HG03442 (cell line): Measurements from ENCODE around the gene ABHD3.
"Not testable (repeated sequence)": the region's sequence is repeated elsewhere in the genome, so short reads cannot be mapped to it uniquely, and the experiment has no call there.

ENCODE experiments used
- ATAC-seq: cut with Tn5 transposase; IDR thresholded peaks from one replicate; pipeline ENCODE4 v1.9.1; 2021; ENCODE audit warnings: mild to moderate bottlenecking, moderate library complexity; ENCODE audit not compliant: unreplicated experiment

The ABHD3 gene, protein sequence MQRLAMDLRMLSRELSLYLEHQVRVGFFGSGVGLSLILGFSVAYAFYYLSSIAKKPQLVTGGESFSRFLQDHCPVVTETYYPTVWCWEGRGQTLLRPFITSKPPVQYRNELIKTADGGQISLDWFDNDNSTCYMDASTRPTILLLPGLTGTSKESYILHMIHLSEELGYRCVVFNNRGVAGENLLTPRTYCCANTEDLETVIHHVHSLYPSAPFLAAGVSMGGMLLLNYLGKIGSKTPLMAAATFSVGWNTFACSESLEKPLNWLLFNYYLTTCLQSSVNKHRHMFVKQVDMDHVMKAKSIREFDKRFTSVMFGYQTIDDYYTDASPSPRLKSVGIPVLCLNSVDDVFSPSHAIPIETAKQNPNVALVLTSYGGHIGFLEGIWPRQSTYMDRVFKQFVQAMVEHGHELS

DNA sequence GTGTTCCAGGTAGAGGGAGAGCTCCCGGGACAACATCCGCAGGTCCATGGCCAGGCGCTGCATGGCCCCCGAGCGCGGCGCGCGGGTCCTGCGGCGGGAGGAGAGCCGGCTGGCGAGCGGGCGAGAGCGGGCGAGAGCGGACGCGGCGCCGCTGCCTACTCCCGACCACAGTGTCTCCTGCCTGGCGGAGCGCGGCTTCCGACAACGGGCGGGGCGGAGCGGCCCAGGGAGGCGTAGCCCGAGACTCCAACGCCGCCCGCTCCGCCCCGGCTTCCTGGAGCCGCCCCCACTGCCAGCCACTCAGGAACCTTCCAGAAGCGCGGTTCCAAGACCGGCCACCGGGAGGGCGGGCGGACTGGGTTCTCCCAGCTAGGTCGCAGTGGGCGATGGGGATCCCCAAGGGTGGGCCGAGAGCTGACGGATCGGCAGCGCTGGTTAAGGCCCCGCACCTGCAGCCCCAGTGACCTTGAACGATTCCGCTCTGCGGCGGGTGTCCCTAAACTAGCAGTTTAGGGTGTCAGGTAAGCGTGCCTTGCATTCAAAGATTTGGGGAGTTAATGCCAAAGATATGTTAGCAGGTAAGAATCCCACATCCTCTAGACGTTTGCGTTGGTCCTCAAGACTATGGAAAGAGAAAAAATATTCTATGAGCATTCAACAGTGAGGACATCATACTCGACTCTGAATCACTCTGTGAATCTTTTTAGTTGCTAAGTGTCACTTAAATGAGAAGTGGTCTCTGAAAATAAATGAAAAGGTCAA is at the start of gene ABHD3:
Gene ABHD3, minus strand, starts transcription at position 172 of the 762 bp plus-strand sequence. Its CDS starts 109 bp downstream, at position 63.
- peak; percentile 91 for ATAC-seq

DNA sequence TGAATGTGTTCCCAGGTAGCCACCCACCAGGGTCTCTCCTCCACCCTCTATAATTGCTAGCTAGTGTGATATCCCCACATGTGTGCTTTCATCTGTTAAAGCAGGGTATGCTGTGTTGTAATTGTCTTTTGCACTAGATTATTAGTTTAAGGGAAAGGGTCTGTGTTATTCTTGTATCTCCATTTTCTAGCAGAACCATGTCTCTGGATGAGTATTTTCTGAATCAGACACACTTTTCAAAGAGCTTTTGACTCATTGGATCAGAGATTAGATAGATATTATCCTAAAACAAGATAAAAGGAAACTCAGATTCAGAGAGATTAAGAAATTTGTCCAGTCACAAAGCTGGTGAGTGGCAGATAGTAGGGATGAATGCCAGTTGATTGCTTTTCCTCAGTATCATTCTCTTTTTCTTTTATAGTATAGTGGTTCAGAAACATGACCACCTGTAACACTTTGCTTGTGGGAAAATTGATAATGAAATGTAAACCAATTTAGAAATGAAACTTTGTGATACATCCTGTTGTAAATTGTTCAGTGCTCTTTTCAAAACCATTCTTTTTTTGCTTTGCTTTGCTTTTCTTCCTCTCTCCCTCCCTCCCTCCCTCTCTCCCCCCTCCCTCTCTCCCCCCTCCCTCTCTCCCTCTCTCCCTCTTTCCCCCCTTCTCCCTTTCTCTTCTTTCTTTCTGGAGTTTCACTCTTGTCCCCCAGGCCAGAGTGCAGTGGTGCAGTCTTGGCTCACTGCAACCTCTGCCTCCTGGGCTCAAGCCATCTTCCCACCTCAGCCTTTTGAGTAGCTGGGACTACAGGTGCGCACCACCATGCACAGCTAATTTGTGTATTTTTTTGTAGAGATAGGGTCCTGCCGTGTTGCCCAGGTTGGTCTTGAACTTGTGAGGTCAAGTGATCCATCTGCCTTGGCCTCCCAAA is 43.5 kb upstream of the ABHD3 start:
- ATAC-seq, result no peak

DNA sequence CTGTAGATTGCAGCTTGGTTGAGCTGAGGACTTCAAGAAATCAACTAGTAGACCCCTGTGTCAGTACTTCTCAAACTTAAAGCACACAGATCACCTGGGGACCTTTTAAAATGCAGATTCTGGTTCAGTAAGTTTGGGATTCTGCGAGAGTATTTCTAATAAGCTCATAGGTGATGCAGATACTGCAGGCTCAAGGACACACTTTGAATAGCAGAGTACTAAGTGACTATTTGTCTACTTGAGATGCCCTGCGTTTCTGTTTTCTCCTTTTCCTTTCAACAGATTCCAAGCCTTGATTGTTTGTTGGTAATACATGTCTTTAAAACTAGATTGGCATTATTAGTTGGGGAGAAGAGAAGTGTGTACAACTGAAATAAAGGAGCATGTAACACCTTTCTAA is 42.7 kb upstream of the ABHD3 start:
- ATAC-seq, result no peak

DNA sequence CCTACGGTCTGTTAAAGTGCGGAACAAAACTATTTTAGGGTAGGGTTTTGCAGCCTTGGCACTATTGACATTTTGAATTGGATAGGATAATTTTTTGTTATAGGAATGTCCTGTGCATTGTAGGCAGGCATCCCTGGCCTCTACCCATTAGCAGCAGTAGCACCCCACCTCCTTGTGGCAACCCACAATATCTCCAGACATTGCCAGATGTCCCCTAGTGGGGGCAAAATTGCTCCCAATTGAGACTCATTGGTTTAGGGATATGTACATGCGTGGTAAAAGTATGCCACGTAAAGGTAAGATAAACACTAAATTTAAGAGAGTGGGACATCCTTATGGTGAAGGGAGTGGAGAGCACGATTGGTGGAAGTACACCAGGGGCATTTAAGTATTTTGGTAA is 40.7 kb upstream of the ABHD3 start:
- ATAC-seq, result no peak

DNA sequence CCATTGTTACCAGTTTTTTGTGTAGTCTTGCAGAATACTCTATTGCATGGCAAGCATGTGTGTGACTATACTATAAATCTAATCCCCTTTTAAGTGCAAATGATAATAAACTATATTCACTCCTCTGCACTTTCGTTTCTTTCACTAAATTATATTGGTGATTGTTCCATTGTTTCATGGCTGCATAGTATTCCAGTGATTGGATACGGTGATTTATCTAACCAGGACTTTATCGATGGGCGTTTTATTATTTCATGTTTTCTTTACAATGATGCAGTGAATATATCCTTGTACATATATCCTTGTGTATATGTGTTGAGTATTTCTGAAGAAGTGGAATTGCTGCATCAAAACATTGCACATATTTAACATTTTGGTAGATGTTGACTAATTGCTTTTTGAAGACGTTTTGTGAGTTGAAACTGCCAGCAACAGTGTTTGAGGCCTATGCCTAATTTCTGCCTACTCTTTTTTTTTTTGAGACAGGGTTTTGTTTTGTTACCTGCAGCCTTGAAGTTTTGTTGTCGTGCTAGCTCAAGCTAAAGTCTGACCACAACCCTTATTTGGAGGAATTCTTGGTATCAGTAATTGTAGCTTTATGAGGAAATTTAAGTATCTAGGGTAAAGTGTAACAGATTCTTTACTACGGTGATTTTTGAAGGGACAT is 38.7 kb upstream of the ABHD3 start:
- no peak for ATAC-seq

DNA sequence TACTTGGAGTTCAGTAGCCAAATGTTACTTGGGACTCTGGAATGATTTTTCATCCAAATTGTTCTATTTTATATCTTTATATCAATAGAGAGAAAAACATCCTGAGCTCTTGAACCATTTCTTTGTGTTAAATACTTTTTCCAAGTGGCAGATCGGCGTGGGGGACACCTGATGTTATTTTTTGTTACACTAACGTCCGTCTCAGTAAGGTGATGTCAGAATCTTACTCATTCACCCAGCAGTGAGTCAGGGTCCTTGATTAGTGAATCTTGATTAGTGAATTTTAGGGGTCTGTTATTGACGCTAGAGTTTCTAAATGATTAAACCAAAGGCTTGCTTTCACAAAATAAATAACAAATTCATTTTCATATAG is 37.7 kb upstream of the ABHD3 start:
- no peak for ATAC-seq

DNA sequence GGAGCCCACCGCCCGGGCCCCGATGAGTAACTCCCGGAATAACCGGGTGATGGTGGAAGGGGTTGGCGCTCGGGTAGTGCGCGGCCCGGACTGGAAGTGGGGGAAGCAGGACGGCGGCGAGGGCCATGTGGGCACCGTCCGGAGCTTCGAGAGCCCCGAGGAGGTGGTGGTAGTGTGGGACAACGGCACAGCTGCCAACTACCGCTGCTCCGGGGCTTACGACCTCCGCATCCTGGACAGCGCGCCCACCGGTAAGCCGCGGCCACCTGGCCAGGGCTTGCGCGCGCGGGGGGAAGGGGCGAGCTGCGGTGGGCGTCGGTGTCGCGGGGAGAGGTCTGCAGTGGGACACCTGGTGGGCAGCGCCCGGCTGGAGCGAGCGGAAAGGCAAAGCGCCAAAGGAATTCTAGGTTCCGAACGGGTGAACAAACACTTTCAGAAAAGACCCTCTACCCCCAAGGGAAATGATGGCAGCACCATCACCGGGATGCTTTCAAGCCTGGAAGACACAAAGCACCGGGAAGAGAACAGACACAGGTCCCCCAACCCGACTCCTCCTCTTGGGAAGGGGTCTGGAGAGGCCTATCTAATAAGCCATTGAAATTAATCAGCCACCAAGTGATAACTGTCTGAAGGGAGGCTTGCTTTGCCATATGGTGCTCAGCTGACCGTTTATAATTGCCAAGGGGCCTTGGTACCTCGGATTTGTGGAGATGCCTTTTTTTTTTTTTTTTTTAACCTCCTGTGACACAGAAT is 37.2 kb upstream of the ABHD3 start:
- ATAC-seq, result peak; percentile 14

DNA sequence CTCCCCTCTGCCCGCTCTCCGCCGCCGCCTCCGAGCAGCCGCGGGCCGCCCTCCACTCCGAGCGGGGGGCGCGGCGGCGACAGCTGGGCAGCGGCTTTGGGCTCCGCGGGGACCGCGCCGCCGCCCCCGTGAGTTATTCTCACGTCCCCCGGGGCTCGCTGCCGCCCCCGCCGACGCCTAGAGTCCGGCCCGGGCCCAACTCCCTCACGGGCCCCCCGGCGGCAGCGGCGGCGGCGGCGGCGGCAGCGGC is 36.7 kb upstream of the ABHD3 start:
- ATAC-seq, result peak; percentile 27

DNA sequence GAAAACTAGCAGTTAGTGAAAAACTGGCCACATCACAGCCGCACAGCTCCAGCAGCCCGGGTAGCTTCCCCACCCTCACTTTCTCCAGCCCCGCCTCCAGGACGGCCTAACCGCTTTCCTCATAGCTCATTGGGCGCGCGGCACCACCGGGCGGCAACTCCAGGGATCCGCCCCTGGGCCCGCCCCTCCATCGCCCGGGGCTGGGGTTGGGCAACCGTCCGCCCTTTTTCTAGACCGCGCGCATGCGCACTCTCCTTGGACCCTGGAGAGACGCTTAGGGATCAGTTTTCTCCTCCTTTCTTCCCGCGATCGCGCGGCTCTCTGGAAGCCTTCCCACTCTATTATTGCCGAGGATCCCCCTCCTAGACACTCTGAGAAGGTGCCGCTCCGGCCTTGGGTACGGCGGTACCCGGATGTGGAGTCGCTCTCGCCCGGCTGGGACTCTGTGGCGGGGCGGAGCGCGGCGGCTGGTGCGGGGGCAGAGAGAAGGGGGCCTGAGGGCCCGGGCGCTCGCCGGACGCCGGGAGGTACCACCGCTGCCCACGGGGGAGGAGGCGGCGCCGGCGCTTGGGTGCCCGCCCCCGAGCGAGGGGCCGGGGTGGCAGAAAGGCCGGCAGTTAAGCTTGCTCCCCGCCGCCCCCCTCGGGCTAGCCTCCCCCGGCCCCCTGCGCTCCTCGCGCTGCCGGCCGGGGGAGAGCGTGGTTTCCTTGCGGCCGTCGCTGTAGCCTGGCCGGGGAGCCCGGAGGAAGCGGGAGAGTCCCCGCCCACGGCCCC is 36.2 kb upstream of the ABHD3 start, which contains the start of gene MIB1:
Gene MIB1, plus strand, starts transcription at position 255 of the 774 bp plus-strand sequence. CDS start 792 bp downstream, outside the sequence.
- peak; percentile 97 for ATAC-seq

DNA sequence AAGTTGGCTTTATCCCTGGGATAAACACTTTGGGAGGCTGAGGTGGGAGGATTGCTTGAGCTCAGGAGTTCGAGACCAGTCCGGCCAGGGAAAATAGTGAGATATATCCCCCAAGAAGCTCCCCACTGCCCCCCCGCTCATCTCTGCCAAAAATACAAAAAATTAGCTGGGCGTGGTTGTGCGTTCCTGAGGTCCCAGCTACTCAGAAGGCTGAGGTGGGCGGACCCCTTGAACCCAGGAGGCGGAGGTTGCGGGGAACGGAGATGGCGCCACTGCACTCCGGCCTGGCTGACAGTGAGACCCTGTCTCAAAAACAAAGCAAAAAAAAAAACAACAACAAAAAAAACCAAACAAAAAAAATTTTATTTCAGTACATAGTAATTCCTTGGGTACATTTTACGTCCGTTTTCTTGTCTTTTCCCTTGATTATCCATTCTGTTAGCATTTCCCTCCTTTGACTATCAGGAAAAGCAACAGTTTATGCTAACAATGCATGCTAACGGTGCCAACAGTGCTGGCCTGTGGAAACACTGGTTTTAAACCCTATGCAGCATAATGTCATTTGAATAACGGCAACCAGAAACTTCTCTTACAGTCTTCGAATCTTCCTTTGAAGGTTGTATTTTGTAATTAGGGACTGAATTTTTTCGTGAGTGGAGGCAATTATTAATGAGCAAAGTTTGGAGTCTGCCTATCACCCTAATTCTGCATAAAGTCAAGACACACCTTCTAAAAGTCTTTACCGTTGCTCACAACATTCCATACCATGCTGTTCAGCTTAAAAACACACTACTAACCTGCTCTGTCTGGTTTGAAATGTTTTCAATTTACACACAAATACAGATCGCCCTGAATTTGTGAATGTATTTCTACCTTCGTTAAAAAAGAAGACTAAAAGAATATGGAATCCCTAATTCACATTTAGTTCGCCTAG is 35.3 kb upstream of the ABHD3 start:
- peak; percentile 2 for ATAC-seq

DNA sequence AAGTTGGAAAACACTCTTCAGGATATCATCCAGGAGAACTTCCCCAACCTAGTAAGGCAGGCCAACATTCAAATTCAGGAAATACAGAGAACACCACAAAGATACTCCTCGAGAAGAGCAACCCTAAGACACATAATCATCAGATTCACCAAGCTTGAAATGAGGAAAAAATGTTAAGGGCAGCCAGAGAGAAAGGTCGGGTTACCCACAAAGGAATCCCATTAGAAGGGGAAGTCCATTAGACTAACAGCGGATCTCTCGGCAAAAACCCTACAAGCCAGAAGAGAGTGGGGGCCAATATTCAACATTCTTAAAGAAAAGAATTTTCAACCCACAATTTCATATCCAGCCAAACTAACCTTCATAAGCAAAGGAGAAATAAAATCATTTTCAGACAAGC is 32.4 kb upstream of the ABHD3 start:
- ATAC-seq, result not testable (repeated sequence)

DNA sequence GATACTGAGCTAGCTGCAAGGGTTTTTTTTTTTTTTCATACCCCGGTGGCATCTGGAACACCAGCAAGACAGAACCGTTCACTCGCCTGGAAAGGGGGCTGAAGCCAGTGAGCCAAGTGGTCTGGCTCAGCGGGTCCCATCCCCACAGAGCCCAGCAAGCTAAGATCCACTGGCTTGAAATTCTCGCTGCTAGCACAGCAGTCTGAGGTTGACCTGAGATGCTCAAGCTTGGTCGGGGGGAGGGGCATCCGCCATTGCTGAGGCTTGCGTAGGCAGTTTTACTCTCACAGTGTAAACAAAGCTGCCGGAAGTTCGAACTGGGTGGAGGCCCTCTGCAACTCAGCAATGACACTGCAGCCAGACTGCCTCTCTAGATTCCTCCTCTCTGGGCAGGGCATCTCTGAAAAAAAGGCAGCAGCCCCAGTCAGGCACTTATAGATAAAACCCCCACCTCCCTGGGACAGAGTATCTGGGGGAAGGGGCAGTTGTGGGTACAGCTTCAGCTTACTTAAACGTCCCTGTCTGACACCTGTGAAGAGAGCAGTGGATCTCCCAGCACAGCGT is 31.0 kb upstream of the ABHD3 start:
- no peak for ATAC-seq

DNA sequence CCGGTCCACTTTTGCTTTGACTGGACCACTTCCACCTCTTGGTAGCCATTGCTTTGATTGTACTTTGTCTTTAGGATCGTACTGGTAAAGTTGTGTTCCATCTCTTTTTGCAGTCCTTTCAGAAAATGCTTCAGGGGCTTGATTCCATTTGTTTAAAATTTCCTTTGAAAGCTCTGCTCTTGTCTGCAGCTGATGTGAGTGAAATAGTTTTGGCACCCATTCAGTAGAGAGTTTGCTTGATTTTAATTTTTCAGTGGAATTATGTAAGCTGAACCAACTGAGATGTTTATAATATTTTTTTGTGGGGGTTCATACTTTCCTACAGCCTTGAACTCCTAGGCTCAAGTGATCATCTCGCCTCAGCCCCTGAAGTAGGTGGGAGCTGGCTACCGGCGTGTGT is 28.4 kb upstream of the ABHD3 start:
- no peak for ATAC-seq

DNA sequence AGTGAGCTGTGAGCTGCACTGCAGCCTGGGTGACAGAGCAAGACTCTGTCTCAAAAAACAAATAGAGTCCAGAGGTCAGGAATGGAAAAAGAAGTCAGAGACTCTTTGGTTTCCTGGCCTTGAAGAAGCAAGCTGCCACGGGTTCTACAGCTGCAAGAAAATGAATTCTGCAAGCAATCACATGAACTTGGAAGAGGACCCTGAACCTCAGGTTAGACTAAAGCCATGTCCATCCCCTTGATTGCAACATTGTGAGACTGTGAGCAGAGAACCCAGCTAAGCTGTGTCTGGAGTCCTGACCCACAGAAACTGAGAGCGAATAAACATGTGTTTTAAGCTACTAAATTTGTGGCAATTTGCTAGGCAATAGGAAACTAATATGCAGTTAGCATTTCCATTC is 23.1 kb upstream of the ABHD3 start:
- ATAC-seq, result no peak

DNA sequence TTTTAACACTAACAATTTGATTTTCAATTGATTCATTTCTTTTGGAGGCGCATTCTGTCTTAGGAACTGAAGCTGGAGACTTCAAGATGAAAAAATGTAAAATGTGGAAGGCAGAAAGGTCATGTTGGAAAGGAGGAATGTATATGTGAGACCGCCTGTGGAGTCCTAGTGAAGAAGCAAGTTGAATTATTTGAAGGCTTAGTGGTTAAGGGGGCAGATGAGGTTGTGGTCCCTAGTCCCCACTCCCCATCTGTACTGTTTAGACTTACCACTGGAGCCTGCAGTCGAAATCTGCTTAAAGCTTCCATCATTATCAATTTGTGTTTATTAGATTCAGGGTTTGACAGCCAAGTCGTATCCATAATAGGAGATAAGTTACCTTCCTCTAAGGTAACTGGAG is 20.6 kb upstream of the ABHD3 start:
- no peak for ATAC-seq

DNA sequence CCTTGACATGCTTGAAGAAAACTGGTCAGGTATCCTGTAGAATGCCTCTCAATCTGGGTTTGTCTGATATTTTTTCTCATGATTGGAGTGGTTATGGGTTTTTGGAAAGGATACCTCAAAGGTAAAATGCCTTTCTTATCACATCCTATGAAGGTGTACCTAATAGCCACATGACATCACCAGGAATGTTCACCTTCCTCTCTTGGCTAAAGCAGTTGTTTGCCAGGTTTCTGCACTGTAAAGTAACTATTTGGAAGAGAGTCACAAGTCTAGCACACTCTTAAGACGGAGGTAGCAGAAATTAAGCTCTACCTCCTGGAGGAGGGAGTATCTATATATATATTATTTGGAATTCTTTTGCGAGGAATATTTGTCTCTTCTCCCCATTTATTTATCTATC is 18.1 kb upstream of the ABHD3 start:
- no peak for ATAC-seq

DNA sequence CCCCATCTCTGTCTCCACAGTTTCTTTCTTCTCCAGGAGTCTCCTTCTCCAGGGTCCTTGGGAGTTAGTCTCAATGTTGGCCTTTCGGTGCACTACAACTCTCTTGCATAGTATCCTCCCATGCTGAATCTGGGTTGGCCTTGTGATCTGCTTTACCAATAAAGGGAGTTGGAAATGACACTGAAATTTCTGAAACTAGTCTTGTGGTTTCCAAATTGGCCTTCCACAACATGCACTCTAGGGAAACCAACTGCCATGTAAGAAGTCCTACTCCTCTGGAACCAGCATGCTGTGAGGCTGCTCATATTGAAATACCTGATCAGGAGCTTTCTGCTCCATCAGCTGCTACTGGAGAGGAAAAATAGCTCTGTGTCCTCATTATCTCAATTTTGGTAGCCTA is 9.9 kb upstream of the ABHD3 start:
- ATAC-seq, result peak; percentile 45

DNA sequence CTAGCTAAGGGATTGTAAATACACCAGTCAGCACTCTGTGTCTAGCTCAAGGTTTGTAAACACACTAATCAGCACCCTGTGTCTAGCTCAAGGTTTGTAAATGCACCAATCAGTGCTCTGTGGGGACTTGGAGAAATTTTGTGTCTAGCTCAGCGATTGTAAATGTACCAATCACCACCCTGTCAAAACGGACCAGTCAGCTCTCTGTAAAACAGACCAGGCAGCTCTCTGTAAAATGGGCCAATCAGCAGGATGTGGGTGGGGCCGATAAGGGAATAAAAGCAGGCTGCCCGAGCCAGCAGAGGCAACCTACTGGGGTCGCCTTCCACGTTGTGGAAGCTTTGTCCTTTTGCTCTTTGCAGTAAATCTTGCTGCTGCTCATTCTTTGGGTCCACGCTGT is 2.6 kb upstream of the ABHD3 start:
- ATAC-seq, result not testable (repeated sequence)
